Measurements from ENCODE around the gene SERPINB7. TPM values are rescaled to one million over a fixed set of nuclear protein-coding genes. Genes with fewer than 3 reads are reported as not detected.

The SERPINB7 gene
- total and polyA plus RNA-seq, 4 donors: 0.12 to 1.6 (median 0.19) TPM

DNA sequence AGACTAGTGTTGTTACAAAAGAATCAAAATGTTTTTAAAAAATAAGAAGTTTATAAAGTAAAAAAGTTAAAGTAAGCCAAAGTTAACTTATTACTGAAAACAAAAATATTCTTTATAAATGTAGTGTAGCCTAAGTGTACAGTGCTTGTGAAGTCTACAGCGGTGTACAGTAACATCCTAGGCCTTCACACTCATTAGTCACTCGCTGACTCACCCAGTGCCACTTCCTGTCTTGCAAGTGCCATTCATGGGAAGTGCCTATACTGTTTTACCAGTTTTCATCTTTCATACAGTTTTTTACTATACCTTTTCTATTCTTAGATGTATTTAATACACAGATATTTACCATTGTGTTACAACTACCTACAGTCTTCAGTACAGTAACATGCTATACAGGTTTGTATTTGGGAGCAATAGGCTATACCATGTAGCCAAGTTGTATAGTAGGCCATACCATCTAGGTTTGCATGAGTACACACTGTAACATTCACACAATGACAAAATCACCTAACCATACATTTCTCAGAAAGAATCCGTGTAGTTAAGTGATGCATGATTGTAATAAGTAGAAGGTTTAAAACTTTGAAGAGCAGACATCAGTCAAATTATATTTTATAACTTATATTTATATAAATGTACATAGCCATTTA lies 13.4 kb downstream of the SERPINB7 start:
- ATAC-seq (ENCODE audit: insufficient read depth, low FRiP score) (no peak), DNase-seq (no peak)
- 58 to 59% methylated on average over 3 of the region's 3 CpGs for WGBS, 2 donors
- H3K27ac ChIP-seq (ENCODE audit: low read depth in 1 of 2, low read length in 1 of 2): no peak overlapping the region
- H3K36me3 ChIP-seq (ENCODE audit: control insufficient read depth in 4 of 4, insufficient read depth in 4 of 4, low read length in 4 of 4): no peaks in the 10 kb centered on the region
- H3K4me3 ChIP-seq: no peak overlapping the region
- peaks cover 0 to under 1% (median 0%) of the 10 kb centered on the region in 4 donors for H3K9me3 ChIP-seq (ENCODE audit: control insufficient read depth in 4 of 4, insufficient read depth in 3 of 4, low read length in 3 of 4)
- TF ChIP-seq, protein P1, sequence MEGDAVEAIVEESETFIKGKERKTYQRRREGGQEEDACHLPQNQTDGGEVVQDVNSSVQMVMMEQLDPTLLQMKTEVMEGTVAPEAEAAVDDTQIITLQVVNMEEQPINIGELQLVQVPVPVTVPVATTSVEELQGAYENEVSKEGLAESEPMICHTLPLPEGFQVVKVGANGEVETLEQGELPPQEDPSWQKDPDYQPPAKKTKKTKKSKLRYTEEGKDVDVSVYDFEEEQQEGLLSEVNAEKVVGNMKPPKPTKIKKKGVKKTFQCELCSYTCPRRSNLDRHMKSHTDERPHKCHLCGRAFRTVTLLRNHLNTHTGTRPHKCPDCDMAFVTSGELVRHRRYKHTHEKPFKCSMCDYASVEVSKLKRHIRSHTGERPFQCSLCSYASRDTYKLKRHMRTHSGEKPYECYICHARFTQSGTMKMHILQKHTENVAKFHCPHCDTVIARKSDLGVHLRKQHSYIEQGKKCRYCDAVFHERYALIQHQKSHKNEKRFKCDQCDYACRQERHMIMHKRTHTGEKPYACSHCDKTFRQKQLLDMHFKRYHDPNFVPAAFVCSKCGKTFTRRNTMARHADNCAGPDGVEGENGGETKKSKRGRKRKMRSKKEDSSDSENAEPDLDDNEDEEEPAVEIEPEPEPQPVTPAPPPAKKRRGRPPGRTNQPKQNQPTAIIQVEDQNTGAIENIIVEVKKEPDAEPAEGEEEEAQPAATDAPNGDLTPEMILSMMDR (IDR thresholded peaks at IDR 0.05; ENCODE audit: control extremely low read depth, extremely low read depth): no peak
- H3K4me1 ChIP-seq (ENCODE audit: control insufficient read depth in 5 of 5, insufficient read depth in 5 of 5, low read length in 5 of 5): no peaks in the 10 kb centered on the region
- no peaks in the 10 kb centered on the region for H3K27me3 ChIP-seq (ENCODE audit: control insufficient read depth in 3 of 3, insufficient read depth in 3 of 3, low read length in 2 of 3)
- no peak overlapping the region for H3K9ac ChIP-seq (ENCODE audit: insufficient read depth in 1 of 2, low read length in 2 of 2)

DNA sequence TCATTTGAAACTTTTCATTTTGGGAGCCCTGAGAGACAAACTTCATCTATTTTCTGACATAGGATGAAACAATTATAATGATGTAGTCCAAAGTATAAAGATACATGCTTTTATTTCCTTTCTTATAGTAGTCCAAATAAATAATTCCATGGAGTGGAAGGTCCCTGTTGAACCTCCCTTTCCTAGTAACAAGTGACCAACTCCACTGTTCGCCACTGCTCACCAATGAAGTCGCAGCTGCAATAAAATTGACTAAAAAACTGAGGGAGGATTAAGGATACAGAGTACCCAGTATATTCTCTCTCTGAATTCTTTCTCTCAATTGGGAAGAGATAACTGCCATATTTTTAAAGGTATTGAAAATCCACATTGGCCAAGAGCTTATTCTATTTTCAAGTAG lies 14.1 kb downstream of the SERPINB7 start:
- ATAC-seq (ENCODE audit: insufficient read depth, low FRiP score): no peak
- Histone ChIP-seq H3K27ac (ENCODE audit: low read depth in 1 of 2, low read length in 1 of 2) (no peak overlapping the region), H3K4me1 (ENCODE audit: control insufficient read depth in 5 of 5, insufficient read depth in 5 of 5, low read length in 5 of 5) (no peaks in the 10 kb centered on the region), H3K9me3 (ENCODE audit: control insufficient read depth in 4 of 4, insufficient read depth in 3 of 4, low read length in 3 of 4) (no peaks in the 10 kb centered on the region), H3K4me3 (no peak overlapping the region), H3K27me3 (ENCODE audit: control insufficient read depth in 3 of 3, insufficient read depth in 3 of 3, low read length in 2 of 3) (no peaks in the 10 kb centered on the region), H3K9ac (ENCODE audit: insufficient read depth in 1 of 2, low read length in 2 of 2) (no peak overlapping the region), H3K36me3 (ENCODE audit: control insufficient read depth in 4 of 4, insufficient read depth in 4 of 4, low read length in 4 of 4) (no peaks in the 10 kb centered on the region)
- WGBS, 2 donors: 93 to 94% methylated on average over 2 of the region's 2 CpGs
- no peak for DNase-seq
- TF ChIP-seq, protein P1 (IDR thresholded peaks at IDR 0.05; ENCODE audit: control extremely low read depth, extremely low read depth): no peak

GRCh38 chr18:63795606-63796005 lies 20.4 kb downstream of the SERPINB7 start:
- Histone ChIP-seq H3K9ac (ENCODE audit: insufficient read depth in 1 of 2, low read length in 2 of 2) (no peak overlapping the region), H3K27ac (ENCODE audit: low read depth in 1 of 2, low read length in 1 of 2) (no peak overlapping the region), H3K9me3 (ENCODE audit: control insufficient read depth in 4 of 4, insufficient read depth in 3 of 4, low read length in 3 of 4) (no peaks in the 10 kb centered on the region), H3K36me3 (ENCODE audit: control insufficient read depth in 4 of 4, insufficient read depth in 4 of 4, low read length in 4 of 4) (no peaks in the 10 kb centered on the region), H3K4me1 (ENCODE audit: control insufficient read depth in 5 of 5, insufficient read depth in 5 of 5, low read length in 5 of 5) (no peaks in the 10 kb centered on the region), H3K27me3 (ENCODE audit: control insufficient read depth in 3 of 3, insufficient read depth in 3 of 3, low read length in 2 of 3) (no peaks in the 10 kb centered on the region), H3K4me3 (no peak overlapping the region)
- TF ChIP-seq, protein P1 (IDR thresholded peaks at IDR 0.05; ENCODE audit: control extremely low read depth, extremely low read depth): no peak
- DNase-seq (no peak), ATAC-seq (ENCODE audit: insufficient read depth, low FRiP score) (no peak)
- WGBS, 2 donors: 73 to 90% methylated on average over 4 of the region's 4 CpGs

DNA sequence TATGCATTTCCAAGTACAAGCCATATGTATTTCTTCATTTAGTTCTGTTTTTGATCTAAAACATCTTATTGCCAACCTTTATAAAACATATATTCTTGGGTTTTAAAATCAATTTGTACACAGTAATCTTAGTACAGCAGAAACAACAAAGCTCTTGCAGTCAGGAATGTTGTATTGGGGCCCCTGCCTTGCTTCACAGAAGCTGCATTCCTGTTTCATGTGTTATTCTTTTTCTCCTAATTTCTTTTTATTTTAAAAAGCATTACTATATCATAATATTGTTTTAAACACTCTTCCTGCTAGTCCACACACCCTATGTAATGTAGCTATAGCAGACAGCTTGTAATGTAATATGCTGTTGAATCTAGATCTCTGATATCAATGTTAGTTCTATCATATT lies 24.0 kb downstream of the SERPINB7 start:
- ATAC-seq (ENCODE audit: insufficient read depth, low FRiP score) (no peak), DNase-seq (no peak)
- no peak overlapping the region for H3K4me3 ChIP-seq
- no peak overlapping the region for H3K27ac ChIP-seq (ENCODE audit: low read depth in 1 of 2, low read length in 1 of 2)
- H3K9me3 ChIP-seq (ENCODE audit: control insufficient read depth in 4 of 4, insufficient read depth in 3 of 4, low read length in 3 of 4): no peaks in the 10 kb centered on the region
- H3K9ac ChIP-seq (ENCODE audit: insufficient read depth in 1 of 2, low read length in 2 of 2): no peak overlapping the region
- no peaks in the 10 kb centered on the region for H3K4me1 ChIP-seq (ENCODE audit: control insufficient read depth in 5 of 5, insufficient read depth in 5 of 5, low read length in 5 of 5)
- H3K36me3 ChIP-seq (ENCODE audit: control insufficient read depth in 4 of 4, insufficient read depth in 4 of 4, low read length in 4 of 4): no peaks in the 10 kb centered on the region
- H3K27me3 ChIP-seq (ENCODE audit: control insufficient read depth in 3 of 3, insufficient read depth in 3 of 3, low read length in 2 of 3): no peaks in the 10 kb centered on the region
- TF ChIP-seq, protein P1 (IDR thresholded peaks at IDR 0.05; ENCODE audit: control extremely low read depth, extremely low read depth): no peak

All from lung (tissue), 12 donors.